Measurements from ENCODE around the gene CDH26. TPM values are rescaled to one million over a fixed set of nuclear protein-coding genes. Genes with fewer than 3 reads are reported as not detected.

CDH26 gene
- total RNA-seq, 1 experiment from 2014 or later: 1.0 TPM

DNA sequence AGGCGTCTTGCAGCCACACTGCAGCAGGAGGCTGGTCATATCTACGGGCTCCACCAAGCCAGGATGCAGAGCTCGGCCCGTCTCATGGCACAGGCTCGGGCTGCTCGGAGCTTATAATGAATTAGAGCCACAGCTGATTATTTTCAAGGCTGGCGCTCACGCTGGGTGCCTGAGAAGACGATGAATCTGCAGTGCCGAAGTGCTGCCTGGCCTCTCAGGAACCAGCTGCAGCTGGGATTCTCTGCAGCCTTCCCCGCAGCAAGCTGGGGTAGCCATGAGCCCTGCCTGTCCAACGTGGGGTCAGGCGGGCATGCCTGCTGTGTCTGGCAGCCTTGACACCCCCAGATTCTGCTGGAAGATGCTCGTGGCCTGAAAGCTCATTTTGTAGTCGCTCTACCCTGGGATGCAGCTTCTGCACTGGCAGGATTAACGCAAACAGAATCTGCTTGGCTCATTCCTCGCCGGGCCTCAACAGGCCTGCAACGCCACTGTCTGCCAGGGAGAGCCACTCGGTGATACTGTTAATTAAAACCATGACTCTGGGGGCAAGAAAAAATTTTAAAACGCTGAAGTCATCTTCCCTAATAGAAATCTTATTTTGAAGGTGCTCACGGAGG lies 104.3 kb downstream of the CDH26 start (continued):
- TF ChIP-seq, protein P1, sequence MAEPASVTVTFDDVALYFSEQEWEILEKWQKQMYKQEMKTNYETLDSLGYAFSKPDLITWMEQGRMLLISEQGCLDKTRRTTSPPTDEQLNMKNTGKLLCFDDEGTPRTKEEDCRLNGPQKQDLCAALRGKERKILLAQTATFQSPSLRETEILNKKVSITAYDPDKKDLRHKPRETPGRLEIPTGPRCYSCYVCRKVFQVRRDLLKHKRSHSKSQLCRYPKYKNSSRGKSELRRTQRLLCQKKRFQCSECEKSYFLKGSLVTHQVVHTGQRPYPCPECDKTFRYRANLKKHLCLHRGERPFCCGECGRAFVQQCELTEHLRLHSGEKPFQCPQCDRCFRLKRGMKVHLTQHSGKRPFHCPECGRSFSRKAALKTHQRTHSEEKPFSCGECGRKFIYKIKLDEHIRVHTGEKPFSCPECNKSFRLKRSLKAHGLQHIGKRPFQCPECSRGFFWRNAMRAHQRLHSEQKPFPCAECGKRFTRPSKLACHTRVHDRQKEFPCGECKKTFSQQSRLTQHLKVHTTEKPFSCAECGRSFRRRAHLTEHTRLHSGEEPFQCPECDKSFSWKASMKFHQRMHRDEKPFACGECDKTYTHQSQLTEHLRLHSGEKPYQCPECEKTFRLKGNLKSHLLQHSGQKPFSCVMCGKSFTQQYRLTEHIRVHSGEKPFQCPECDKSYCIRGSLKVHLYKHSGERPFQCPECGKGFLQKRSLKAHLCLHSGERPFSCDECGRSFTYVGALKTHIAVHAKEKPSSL (CRISPR knock-in tag; conservative IDR thresholded peaks at IDR 0.05): no peak
- TF ChIP-seq TCF7 (CRISPR knock-in tag; IDR thresholded peaks at IDR 0.05; ENCODE audit: low read depth): no peak
- TF ChIP-seq FOXK1 (CRISPR knock-in tag; IDR thresholded peaks at IDR 0.05): no peak
- TF ChIP-seq CBFB (CRISPR knock-in tag; IDR thresholded peaks at IDR 0.05; ENCODE audit: low read depth): no peak

DNA sequence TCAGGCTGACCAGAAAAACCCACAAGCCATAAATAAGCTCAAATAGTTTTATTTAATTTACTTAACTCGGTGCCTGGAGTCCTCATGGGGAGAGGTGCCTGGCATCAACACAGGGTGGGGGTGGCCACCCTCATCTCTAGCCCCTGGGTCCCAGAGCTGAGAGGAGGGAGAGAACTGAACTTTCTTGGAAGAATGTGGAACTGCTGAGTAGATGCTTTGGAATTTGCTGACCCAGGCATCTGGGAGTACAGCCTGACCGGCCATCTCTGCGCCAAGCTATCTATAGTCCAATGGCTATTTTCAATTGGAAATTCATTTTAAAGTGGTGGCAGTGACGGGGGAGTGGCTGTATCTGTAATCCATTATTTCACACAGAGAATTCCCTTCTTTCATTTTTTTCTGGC lies 104.8 kb downstream of the CDH26 start:
- Mint-ChIP-seq H3K4me3 (no peak overlapping the region), H3K4me1 (peaks cover 7% of the 10 kb centered on the region), H3K9me3 (peaks cover 3% of the 10 kb centered on the region; the same call in 1 of the 2 replicates), H3K27me3 (ENCODE audit: low read depth) (peaks cover 37% of the 10 kb centered on the region), H3K36me3 (peaks cover 3% of the 10 kb centered on the region; the same call in 1 of the 2 replicates), H3K27ac (no peak overlapping the region)
- no peak for DNase-seq (ENCODE audit: low spot score)
- ATAC-seq: no peak
- ChIA-PET CTCF (interaction anchor here (0.8 to 2.3 kb wide), 3 partner anchors 13 to 148 kb away, joined by 3 to 8 read pairs (median 5); no protein-coding TSS in a partner anchor), POLR2A (no interaction called here)
- no peak for TF ChIP-seq IRF2 (CRISPR knock-in tag; IDR thresholded peaks at IDR 0.05; ENCODE audit: borderline replicate concordance, low read depth)
- no peak for TF ChIP-seq SOX15 (CRISPR knock-in tag; IDR thresholded peaks at IDR 0.05)

GRCh38 chr20:60063739-60064380 lies 105.6 kb downstream of the CDH26 start:
- no peak overlapping the region for H3K4me3 Mint-ChIP-seq
- no peak for ATAC-seq
- H3K27ac Mint-ChIP-seq: no peak overlapping the region
- H3K36me3 Mint-ChIP-seq: peaks cover 3% of the 10 kb centered on the region; the same call in 1 of the 2 replicates
- H3K4me1 Mint-ChIP-seq: no peaks in the 10 kb centered on the region
- ChIA-PET POLR2A (no interaction called here), CTCF (interaction anchor here (2.3 kb wide), 1 partner anchor 147 kb away, joined by 8 read pairs; no protein-coding TSS in a partner anchor)
- peaks cover 3% of the 10 kb centered on the region; the same call in 1 of the 2 replicates for H3K9me3 Mint-ChIP-seq
- DNase-seq (ENCODE audit: low spot score): no peak
- no peak for TF ChIP-seq CBFB (CRISPR knock-in tag; IDR thresholded peaks at IDR 0.05; ENCODE audit: low read depth)
- TF ChIP-seq, protein P2, sequence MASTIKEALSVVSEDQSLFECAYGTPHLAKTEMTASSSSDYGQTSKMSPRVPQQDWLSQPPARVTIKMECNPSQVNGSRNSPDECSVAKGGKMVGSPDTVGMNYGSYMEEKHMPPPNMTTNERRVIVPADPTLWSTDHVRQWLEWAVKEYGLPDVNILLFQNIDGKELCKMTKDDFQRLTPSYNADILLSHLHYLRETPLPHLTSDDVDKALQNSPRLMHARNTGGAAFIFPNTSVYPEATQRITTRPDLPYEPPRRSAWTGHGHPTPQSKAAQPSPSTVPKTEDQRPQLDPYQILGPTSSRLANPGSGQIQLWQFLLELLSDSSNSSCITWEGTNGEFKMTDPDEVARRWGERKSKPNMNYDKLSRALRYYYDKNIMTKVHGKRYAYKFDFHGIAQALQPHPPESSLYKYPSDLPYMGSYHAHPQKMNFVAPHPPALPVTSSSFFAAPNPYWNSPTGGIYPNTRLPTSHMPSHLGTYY (CRISPR knock-in tag; IDR thresholded peaks at IDR 0.05): no peak
- no peak for TF ChIP-seq PRDM15 (CRISPR knock-in tag; IDR thresholded peaks at IDR 0.05)
- TF ChIP-seq, protein P1 (CRISPR knock-in tag; conservative IDR thresholded peaks at IDR 0.05): no peak
- TF ChIP-seq OVOL2 (CRISPR knock-in tag; IDR thresholded peaks at IDR 0.05; ENCODE audit: borderline replicate concordance): no peak
- TF ChIP-seq USF1 (CRISPR knock-in tag; IDR thresholded peaks at IDR 0.05): no peak
- no peak for TF ChIP-seq ATF1 (CRISPR knock-in tag; IDR thresholded peaks at IDR 0.05)
- no peak for TF ChIP-seq NR2C2 (CRISPR knock-in tag; IDR thresholded peaks at IDR 0.05)
- no peak for TF ChIP-seq TCF7 (CRISPR knock-in tag; IDR thresholded peaks at IDR 0.05; ENCODE audit: low read depth)
- TF ChIP-seq GTF2I (CRISPR knock-in tag; conservative IDR thresholded peaks at IDR 0.05): no peak
- H3K27me3 Mint-ChIP-seq (ENCODE audit: low read depth): peaks cover 42% of the 10 kb centered on the region

All from WTC11 (cell line).